HG03575 (cell line): Measurements from ENCODE around the gene SPATS2.

Experiments used
- ATAC-seq: cut with Tn5 transposase; IDR thresholded peaks from one replicate; pipeline ENCODE4 v1.9.1; 2021; ENCODE audit not compliant: unreplicated experiment, insufficient number of reproducible peaks, low FRiP score; ENCODE audit errors: extremely low read depth

The SPATS2 gene

GRCh38 chr12:49557917-49558215, 190.6 kb downstream of the SPATS2 start:
- no peak for ATAC-seq

GRCh38 chr12:49558526-49558925, 191.3 kb downstream of the SPATS2 start:
- ATAC-seq, result no peak

DNA sequence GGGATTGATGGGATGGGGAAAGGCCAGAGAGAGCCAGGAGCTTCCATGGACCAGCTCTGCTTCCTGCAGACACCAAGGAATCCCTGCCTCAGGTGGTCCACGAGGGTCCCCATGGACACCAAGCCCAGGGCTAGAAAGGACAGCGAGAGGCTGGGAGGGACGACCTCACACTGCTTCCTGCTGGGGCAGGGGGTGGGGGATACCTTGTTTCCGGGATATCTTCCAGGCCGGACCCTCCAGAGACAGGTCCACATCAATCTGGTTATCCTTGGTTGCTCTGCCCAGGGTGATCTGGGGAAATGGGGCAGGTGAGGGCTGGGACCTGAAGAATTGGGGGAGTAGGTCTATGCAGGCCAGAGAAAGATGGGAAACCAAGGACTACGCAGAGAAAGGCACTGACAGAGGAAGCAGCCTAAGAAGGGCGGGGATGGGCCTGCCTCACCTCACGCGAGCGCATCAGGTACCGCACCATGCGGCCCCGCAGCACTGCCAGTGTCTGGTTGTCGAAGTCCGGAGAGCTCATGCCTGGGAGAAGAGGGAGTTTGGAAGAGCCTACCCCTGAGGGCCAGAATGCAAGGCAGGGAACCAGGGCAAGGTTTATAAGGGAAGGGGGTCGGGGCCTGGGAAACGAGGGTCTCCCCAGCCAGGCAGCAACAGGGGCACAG, 191.9 kb downstream of the SPATS2 start:
- no peak for ATAC-seq

DNA sequence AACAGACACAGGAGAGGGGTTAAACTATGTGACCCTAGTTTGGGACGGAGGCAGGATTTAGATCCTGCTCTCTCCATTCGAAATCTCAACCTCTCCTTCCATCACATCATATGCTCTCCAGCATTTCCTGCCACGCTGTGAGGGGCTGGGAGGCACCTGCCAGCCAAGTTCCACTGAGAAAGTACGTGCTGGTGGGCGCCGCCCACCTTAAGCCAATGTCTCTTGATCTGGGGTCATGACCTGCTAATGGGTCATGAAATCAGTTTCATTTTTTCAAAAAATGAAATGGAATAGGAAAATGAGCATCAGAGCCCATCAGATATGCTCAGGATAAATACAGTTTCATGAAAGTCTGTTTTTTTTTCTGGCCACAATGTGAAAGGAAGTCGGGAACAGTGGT, 193.4 kb downstream of the SPATS2 start:
- no peak for ATAC-seq

- ATAC-seq, result no peak
Observed at GRCh38 chr12:49562233-49562632, 195.0 kb downstream of the SPATS2 start.

DNA sequence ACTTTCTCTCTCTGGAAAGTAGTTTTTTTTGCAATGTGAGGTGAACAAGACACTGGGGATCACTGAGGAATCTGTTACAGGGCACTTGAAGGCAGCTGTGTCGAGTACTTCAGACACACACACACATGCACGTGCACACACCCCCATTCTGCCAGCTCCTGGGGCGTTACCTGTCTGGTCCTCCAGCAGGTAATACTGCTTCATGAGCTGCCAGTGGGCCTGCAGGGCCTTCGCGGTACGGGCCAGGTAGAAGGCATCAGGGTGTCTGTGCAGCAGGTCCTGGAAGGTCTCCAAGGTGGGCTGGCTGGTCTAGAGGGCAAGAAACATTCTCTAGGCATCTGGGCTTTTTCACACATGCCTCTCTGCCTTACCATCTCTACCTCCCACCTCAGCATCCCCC, 195.6 kb downstream of the SPATS2 start:
- ATAC-seq, result no peak

DNA sequence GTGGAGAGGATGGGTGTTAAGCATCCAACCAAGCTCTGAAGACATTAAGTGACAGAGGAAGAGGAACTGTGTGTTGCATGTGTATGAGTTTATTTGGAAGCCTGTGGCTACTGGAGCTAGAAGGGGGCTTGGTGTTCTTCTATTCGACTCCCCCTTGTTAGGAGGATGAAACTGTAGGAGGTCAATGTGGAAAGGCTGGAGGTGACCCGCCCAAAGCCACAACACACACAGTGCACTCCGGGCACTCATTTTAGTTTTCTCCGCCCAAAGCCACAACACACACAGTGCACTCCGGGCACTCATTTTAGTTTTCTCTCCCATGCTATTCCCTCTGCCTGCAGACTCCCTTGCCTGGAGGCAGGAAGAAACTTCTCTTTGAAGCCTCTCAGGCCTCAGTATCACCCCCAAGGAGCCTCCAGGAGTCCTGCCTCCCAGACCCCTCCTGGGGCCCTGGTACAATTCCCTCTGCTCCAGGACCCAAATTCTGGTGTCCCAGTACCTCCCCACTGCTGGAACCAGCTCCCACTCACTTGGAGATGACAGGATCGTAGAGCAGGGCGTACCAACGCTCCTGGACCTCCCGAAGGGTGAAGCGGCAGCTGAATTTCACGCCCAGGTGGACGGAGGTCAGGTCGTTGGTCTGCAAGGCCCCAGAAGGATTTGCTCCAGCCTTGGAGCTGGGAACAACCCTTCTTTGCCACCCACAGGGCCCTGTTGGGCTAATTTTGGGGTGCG, 196.9 kb downstream of the SPATS2 start:
- no peak for ATAC-seq

DNA sequence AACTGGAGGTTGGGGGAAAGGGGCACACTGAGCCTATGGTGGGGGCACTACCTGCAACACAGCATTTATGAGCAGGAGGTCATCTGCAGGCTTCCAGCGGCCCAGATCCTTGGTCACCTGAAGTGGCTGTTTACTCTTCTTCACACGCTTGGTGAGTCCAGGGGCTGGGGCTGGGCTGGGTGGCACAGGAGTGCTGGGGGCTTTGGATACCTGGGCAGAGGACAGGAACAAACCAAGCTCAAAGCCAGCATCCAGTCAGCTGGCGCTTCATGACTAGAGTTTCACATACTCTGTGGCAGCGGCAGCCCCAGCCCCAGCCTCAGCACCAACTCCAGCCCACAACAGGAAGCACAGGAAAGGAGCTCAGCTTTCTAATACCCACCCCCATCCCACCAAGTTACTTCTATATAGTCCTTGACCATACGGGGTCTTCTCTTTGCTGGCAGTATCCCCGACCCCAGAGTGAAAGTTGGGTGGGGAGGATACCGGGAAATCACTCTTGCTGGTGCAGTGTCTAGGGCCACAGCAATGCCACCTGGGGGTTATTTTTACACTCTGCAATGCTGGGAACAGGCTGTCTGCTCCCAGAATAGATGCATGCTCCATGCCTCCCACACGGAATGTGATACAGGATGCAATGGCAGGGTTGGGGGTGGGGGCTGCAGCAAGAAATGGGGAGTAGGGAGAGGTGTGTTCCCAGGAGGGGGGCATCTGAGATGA, 197.6 kb downstream of the SPATS2 start:
- no peak for ATAC-seq

DNA sequence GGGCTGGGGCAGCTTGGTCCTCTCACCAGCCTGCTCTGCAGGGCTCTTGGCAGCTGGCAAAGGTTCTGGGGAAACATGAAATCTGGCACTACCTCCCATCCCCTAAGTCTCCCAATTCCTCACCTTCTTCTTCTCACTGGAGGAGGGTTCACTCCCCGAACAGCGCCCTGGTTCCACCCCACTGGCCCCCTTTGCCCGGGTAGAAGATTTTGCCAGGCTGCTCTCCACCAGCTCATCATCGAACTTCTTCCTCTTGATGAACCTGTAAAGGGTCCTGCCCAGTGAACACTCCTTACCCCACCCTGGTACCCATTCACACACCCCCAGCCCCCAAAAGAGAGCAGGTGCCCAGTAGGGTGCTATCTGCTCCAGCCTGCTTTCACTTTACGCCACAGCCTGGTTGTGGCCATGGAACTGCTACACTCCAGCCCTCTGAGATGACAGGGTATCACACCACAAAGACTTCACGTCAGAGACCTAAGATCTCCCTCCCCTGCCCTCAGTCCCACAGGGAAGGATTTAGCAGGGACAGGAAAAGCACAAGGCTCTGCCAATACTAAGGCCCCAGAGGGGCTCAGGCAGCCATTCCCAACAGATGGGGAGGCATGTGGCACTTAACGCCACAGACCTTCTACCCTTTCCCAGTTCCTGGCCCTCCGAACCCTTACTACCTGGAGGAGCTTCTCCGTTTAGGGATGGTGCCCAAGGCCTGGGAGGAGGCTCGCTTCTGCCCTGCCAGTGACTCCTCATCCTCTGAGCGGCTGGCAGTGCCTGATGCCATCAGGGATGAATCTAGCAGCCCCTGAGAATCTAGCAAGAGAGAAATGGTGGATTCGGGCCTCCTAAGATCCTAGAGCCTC, 198.4 kb downstream of the SPATS2 start:
- ATAC-seq, result no peak

DNA sequence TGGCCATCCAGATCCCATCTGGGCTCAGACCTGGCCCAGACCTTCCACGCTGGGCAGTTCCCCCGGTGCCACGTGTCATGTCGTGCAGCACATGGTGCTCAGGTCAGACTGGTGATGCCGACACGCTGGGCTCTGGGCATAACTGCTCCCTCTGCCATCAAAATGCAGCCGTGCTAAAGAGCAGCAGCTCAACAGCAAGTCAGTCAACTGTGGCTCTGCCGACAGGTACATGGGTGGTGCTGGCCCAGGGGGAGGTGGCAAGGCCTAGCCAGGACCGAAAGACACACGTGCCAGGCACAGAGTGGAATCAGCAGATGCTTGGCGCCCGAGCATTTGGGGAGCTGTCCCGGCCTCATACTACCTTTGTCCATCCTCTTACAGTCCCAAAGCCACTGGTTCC, 199.1 kb downstream of the SPATS2 start:
- no peak for ATAC-seq

DNA sequence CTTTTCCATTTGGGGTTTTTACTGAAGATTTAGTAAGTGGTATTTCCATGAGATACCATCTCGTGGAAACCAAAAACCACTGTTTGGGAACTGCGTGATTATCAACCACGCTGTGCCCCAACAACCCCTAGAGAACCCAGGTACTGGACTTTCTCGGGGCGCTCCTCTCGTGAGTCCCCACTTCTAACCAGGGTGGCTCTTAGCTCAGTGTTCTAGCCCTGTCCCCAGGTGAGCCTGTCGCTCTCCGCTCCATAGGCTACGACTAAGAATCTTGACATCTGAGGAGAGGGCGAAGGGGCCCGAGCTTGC, 200.0 kb downstream of the SPATS2 start:
- no peak for ATAC-seq

- ATAC-seq, result peak; percentile 48
Observed at GRCh38 chr12:49567611-49568441, 200.6 kb downstream of the SPATS2 start, which contains the start of gene MCRS1. MCRS1 (minus strand) TSS chr12:49568142; CDS start chr12:49566731, 1,411 bp downstream.

- ATAC-seq, result no peak
Observed at GRCh38 chr12:49568442-49569162, 201.3 kb downstream of the SPATS2 start.
